MCF 10A (cell line): ENCODE results near the gene XRN2. TPM values are rescaled to one million over a fixed set of nuclear protein-coding genes. Genes with fewer than 3 reads are reported as not detected.

ENCODE experiments used
- BruUV-seq: library from RNA; stranded (reverse); fragments of 400-500 nt; replicated peaks from 2 replicates; lab custom pipeline; 2021; lab: Mats Ljungman, UMichigan
- CTCF ChIA-PET: fragments of 300-600 bp; sonication (Branson Sonifier 250); formaldehyde crosslinking; extraction: SDS; loops from one replicate; lab custom pipeline; 2021; ENCODE audit warnings: antibody characterized with exemption, inconsistent platforms; lab: Yijun Ruan, JAX
- POLR2A ChIA-PET: fragments of 300-600, 350-650 bp; sonication (Branson Sonifier 250); formaldehyde crosslinking; extraction: SDS; loops from one replicate; lab custom pipeline; 2020; ENCODE audit warnings: antibody characterized with exemption, inconsistent platforms; lab: Yijun Ruan, JAX
- DNase-seq: peaks from one replicate; pipeline ENCODE4 v3.0.0-alpha.2; 2018; ENCODE audit not compliant: unreplicated experiment
- H3K27ac Mint-ChIP-seq: one replicate; pipeline ENCODE4 v1.8.0; 2022; ENCODE audit warnings: mild to moderate bottlenecking, low read depth, mixed read lengths; ENCODE audit not compliant: unreplicated experiment
- H3K27me3 Mint-ChIP-seq: one replicate; pipeline ENCODE4 v1.8.0; 2022; ENCODE audit warnings: mixed read lengths; ENCODE audit not compliant: insufficient read depth, unreplicated experiment
- H3K36me3 Mint-ChIP-seq: one replicate; pipeline ENCODE4 v1.8.0; 2022; ENCODE audit warnings: mild to moderate bottlenecking, moderate library complexity, mixed read lengths; ENCODE audit not compliant: insufficient read depth, unreplicated experiment
- H3K4me1 Mint-ChIP-seq: one replicate; pipeline ENCODE4 v1.8.0; 2022; ENCODE audit warnings: mixed read lengths; ENCODE audit not compliant: insufficient read depth, unreplicated experiment
- H3K4me3 Mint-ChIP-seq: one replicate; pipeline ENCODE4 v1.8.0; 2022; ENCODE audit warnings: mild to moderate bottlenecking, moderate library complexity, mixed read lengths; ENCODE audit not compliant: unreplicated experiment
- H3K9me3 Mint-ChIP-seq: one replicate; pipeline ENCODE4 v1.8.0; 2022; ENCODE audit warnings: mixed read lengths; ENCODE audit not compliant: unreplicated experiment
- CTCF ChIP-seq: fragments of 200-600 bp; IDR thresholded peaks from one replicate; pipeline ENCODE4 v1.8.0; 2022; ENCODE audit warnings: antibody characterized with exemption, mild to moderate bottlenecking; ENCODE audit not compliant: unreplicated experiment
- intact Hi-C: fragments of 100-400 bp; cut with micrococcal nuclease; formaldehyde crosslinking; loops from 2 replicates; pipeline ENCODE4 v1.14.1; 2022
- total RNA-seq: library from RNA; stranded (reverse); gene quantifications from 2 replicates; pipeline ENCODE4 v1.2.3, GENCODE V29; 2022

XRN2 gene
- total RNA-seq, 1 experiment from 2014 or later = 67.8 TPM

- H3K4me3 Mint-ChIP-seq = no peak overlapping the region
These were observed 50.1 kb downstream of the XRN2 start for GRCh38 chr20:21353236-21353635.

GRCh38 chr20:21355981-21356380, 52.9 kb downstream of the XRN2 start:
- no peaks in the 10 kb centered on the region for H3K9me3 Mint-ChIP-seq
- peaks cover 7% of the 10 kb centered on the region for H3K4me1 Mint-ChIP-seq
- no peaks in the 10 kb centered on the region for H3K27me3 Mint-ChIP-seq
- BruUV-seq = no TSS peak
- H3K27ac Mint-ChIP-seq = no peak overlapping the region
- peaks cover 49% of the 10 kb centered on the region for H3K36me3 Mint-ChIP-seq
- CTCF ChIA-PET = interaction anchor here (2.0 kb wide), 1 partner anchor 120 kb away, joined by 7 read pairs; no protein-coding TSS in a partner anchor
- POLR2A ChIA-PET = interaction anchor here (1.0 to 1.5 kb wide), 2 partner anchors 15 to 94 kb away, joined by 3 to 4 read pairs; no protein-coding TSS in a partner anchor
- DNase-seq = no peak
- no peak overlapping the region for H3K4me3 Mint-ChIP-seq
- TF ChIP-seq CTCF = no peak
- intact Hi-C loops = no loop called here

More at GRCh38 chr20:21353236-21353635, 50.1 kb downstream of the XRN2 start:
- intact Hi-C loops = loop anchor here (5.0 kb wide), 1 partner anchor 51 kb away; the partner anchor contains the start of gene XRN2
- no TSS peak for BruUV-seq
- Mint-ChIP-seq H3K36me3 (peaks cover 49% of the 10 kb centered on the region), H3K27ac (no peak overlapping the region), H3K9me3 (no peaks in the 10 kb centered on the region), H3K4me1 (no peaks in the 10 kb centered on the region), H3K27me3 (no peaks in the 10 kb centered on the region)
- TF ChIP-seq CTCF = no peak
- DNase-seq = no peak
- ChIA-PET POLR2A (interaction anchor here (0.6 to 1.6 kb wide), 8 partner anchors 8 to 642 kb away, joined by 3 to 8 read pairs (median 4); partner anchors contain the start of gene XRN2), CTCF (interaction anchor here (0.6 to 2.8 kb wide), 15 partner anchors 9 to 973 kb away, joined by 3 to 22 read pairs (median 3); partner anchors contain the start of gene XRN2)

GRCh38 chr20:21356386-21356785, 53.3 kb downstream of the XRN2 start:
- intact Hi-C loops = no loop called here
- no peaks in the 10 kb centered on the region for H3K9me3 Mint-ChIP-seq
- ChIA-PET POLR2A (interaction anchor here (0.6 to 1.5 kb wide), 3 partner anchors 15 to 94 kb away, joined by 3 to 4 read pairs (median 4); no protein-coding TSS in a partner anchor), CTCF (interaction anchor here (1.1 to 2.0 kb wide), 2 partner anchors 15 to 121 kb away, joined by 5 to 7 read pairs; no protein-coding TSS in a partner anchor)
- no peaks in the 10 kb centered on the region for H3K27me3 Mint-ChIP-seq
- H3K4me1 Mint-ChIP-seq = peaks cover 11% of the 10 kb centered on the region
- DNase-seq = no peak
- peaks cover 49% of the 10 kb centered on the region for H3K36me3 Mint-ChIP-seq
- no peak overlapping the region for H3K27ac Mint-ChIP-seq
- H3K4me3 Mint-ChIP-seq = no peak overlapping the region
- TF ChIP-seq CTCF = no peak
- BruUV-seq = no TSS peak

GRCh38 chr20:21357844-21358243, 54.7 kb downstream of the XRN2 start:
- DNase-seq = no peak
- intact Hi-C loops = no loop called here
- BruUV-seq = no TSS peak
- H3K9me3 Mint-ChIP-seq = no peaks in the 10 kb centered on the region
- peaks cover 26% of the 10 kb centered on the region for H3K4me1 Mint-ChIP-seq
- no peak overlapping the region for H3K4me3 Mint-ChIP-seq
- peaks cover 58% of the 10 kb centered on the region for H3K36me3 Mint-ChIP-seq
- H3K27me3 Mint-ChIP-seq = no peaks in the 10 kb centered on the region
- ChIA-PET POLR2A (interaction anchor here (0.6 to 1.0 kb wide), 3 partner anchors 31 to 332 kb away, joined by 3 read pairs; no protein-coding TSS in a partner anchor), CTCF (interaction anchor here (0.5 to 2.0 kb wide), 2 partner anchors 122 to 231 kb away, joined by 4 to 7 read pairs; no protein-coding TSS in a partner anchor)
- H3K27ac Mint-ChIP-seq = no peak overlapping the region
- TF ChIP-seq CTCF = no peak
